RPMI7951 (cell line): Measurements from ENCODE around the gene MGAT5. TPM values are rescaled to one million over a fixed set of nuclear protein-coding genes. Genes with fewer than 3 reads are reported as not detected.

ENCODE experiments used
- DNase-seq: peaks from one replicate; pipeline ENCODE4 v3.0.0-alpha.2; 2012; ENCODE audit warnings: low read depth
- total RNA-seq: library from RNA; depleted of rRNA; stranded (reverse); fragments of >200 nt; shearing (Covaris generic); gene quantifications from 2 replicates; pipeline ENCODE4 v1.2.3, GENCODE V29; 2014

MGAT5 gene
- total RNA-seq, 1 experiment from 2014 or later, result 23.9 TPM

DNA sequence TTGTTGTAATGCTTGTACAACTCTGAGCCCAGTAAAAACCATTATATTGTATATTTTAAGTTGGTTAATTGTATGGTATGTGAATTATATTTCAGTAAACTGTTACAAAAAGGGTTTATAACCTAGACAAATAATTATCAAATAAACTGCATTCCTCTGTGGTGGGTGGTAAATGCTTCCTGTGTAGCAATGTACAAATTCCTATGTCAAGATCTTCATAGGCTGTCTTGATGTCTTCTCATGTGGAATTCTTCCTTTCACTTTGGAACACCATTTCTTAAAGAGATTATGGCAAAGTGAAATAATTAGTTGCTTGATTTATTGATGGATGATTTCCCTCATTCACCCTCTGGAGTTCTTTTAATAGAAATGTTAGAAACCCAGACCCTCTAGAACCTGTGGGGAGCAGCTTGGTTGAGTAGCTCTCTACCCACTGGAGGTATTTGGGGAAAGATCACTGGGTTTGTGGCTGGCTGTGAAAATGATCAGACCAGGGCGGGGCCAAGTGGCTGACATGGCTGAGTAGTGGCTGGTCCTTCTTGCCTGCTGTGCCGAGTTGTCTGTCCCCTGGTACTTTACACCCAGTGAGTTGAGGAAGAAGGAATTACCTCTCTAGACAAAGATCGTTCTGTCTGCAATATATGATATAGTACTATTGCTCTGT lies 22.4 kb upstream of the MGAT5 start:
- peak; percentile 24 for DNase-seq

- peak; percentile 75 for DNase-seq
Observed at GRCh38 chr2:134231965-134232340, 21.9 kb upstream of the MGAT5 start.

DNA sequence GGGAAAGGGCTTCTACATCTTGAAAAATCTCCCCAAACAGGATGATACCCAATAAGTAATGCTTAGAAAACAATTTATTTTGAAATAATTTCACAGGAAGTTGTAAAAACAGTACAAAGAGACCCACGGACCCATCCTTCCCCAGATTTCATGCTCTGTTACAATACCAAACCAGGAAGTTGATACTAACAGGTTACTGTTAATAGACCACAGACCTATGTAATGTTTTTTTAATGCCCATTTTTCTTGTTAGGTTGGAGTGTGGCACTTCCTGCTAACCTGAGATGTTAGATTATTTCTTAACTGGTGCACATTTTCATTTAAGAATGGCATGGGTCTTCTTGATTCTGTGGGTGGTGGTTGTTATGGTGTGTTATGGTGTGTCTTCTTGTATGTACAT lies 21.4 kb upstream of the MGAT5 start:
- no peak for DNase-seq

DNA sequence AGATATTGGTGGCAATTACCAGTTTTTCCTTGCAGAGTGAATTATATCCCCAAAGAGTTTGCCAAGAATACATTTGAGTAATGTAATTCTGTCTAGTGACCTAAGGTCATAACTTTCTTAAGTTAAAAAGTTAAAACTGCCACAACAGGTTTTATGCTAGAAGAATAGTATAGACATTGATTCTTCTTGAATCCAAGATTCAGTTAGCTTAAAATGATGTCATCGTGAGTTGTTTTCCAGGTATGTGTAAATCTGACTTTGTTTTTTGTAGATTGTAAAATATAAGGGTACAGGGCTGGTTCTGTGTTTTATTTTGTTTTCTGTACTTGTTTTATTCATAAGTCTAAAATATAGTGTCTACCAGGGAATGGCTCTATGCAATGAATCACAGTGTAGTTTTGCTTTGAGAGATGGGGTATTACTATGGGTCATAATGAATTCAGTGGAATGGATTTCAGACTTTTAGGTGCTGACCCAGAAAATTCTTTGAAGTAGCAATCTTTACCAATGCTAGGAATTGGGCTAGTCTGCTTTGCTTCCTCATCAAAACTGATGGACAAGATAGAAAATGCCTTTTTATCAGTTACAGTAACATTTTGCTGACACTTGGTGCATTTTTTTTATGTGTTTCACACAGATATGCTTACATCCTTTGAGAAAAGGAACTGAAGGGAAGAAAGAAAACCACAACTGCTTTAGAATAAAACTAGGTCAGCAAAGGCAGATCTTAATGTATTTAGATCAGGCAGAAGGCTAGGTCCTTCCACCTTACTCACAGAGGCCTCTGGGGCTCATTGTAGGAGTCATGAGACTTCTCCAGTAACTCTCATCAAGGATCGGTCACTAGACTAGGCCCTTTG lies 20.8 kb upstream of the MGAT5 start:
- DNase-seq, result no peak

DNA sequence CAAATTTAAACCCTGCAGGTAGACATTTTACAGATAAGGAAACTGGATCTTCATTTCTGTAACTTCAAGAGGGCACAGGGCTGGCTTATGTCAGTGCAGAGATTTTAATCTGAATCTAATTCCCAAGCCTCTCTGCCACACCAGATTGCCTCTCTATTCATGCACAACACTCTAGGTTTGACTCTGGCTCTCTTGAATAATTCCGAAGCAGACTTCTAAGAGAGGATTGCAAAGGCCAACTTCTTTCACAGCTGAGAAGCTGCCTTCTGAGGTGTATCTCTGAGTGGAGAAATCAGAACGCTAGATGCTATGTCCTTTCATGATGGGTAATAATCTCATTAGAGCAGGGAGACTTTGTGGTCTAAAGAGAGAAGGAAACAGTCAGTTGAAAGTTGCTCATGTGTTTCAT lies 20.1 kb upstream of the MGAT5 start:
- no peak for DNase-seq

GRCh38 chr2:134234535-134234934 lies 19.3 kb upstream of the MGAT5 start:
- DNase-seq, result no peak

- no peak for DNase-seq
Observed at GRCh38 chr2:134235510-134236144, 18.2 kb upstream of the MGAT5 start.

GRCh38 chr2:134238371-134238770 lies 15.5 kb upstream of the MGAT5 start:
- no peak for DNase-seq

GRCh38 chr2:134240061-134240460 lies 13.8 kb upstream of the MGAT5 start:
- DNase-seq, result no peak

- DNase-seq, result no peak
Observed at GRCh38 chr2:134241911-134242310, 12.0 kb upstream of the MGAT5 start.

DNA sequence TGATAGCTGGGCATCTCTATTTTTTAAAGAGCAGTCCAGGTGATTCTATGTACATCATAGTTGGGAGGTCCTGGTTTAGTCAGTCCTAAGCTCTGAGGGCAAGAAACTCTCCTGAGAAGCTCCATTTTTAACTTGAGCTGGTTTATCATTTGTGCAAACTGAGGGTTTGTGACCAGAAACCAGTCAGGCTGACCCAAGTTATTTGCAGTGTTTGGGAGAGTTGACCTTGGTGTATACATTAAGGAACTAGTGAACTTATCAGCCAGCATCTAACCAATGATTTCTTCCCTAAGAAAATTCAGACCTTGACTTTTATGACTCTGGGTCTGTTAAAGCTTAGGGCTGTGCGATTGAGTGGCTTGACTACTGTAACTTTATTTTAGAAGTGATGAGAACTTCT lies 10.6 kb upstream of the MGAT5 start:
- no peak for DNase-seq

DNA sequence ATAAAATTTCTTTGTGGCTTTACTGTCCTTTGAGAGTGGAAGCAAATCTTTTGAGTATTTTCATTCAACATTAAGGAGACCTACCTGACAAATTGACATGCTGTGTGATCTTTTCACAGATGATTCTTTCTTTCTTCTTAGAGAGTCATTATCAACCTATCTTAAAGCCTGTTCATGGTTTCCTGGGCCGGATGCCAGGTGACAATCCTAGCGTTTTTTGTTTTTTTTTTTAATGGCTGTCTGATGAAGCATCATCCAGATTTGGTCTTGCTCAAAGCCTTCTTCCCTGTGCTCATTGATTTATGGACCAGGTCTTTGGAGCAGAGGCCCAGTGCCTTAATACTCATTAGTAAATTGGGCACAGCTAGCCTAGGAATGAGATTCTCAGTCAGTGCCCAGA lies 9.8 kb upstream of the MGAT5 start:
- peak; percentile 51 for DNase-seq

DNA sequence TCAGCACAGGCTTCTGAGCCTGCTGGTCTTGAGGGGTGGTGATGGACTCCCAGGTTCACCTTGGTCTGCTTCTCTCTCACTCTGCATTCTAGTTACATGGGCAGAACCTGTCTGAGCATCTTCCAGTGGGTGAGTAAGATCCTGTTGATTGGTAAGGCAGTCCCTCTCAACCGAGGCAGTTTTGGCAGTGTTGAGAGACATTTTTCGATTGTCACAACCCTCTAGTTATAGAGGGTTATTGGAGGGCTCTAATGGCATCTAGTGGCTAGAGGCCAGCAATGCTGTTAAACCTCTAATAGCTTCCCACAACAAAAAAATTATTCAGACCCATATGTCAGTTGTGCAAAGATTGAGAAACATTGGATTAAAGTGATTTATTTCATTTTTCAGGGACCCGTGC lies 9.3 kb upstream of the MGAT5 start:
- no peak for DNase-seq

DNA sequence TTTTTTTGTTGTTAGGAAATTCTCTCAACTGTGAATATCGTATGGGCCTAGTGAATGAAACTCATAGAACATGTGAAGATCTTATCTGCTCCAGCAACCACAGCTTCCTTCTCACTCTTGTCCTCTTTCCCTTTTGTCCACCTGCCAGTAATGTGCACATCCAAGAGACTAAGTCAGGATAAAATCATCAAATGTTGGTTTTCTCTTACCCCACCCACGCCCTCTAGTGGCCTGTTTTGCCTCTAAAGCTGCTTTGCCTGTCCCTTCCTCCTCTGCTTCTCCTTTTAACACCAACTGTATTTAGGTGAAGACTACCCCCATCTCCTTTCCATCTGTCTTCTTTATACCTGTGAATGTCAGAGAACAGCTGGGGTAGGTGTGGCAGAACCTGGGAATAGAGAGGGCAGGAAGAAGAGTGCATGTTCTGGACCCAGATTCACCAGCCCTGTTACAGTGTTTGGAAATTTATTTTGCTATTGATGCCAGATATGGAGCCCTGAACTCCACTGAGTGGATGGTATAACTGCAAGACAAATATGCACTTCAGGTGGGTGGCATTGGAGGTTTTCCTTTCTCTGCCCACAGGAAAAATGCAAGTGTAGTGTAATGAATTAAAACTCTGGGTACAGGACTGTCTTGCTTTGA lies 8.4 kb upstream of the MGAT5 start:
- DNase-seq, result peak; percentile 80

DNA sequence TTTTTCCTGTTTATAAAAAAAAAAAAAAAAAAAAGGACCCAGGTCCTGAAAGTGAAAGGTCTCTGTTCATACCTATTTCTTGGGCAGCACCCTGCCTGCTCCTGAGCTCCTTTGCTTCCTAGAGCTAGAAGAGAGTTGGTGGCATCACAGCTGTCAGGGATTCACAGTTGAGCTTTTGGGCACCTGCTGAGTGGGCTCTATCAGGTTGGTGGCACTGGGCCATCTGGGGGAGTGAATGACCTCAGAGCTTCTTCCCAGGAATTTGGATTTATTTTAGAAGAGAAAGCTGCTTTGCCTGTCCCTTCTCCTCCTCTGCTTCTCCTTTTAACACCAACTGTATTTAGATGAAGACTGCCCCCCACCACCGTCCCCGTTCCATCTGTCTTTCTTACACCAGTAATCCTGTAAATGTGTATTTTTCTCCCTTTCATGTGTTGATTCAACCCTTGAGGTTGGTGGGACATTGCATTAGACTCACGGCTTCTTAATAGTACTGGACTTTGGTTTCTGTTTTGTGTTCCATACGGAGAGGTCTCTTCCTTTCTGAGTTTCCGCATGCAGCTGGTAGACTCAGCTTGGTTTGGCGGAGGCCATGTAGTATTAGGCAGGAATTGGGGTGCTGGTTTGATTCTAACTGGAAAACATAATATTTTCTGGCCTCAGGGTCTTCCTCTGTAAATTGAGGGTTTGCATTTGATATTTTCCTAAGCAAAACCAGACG lies 7.6 kb upstream of the MGAT5 start:
- DNase-seq, result no peak

DNA sequence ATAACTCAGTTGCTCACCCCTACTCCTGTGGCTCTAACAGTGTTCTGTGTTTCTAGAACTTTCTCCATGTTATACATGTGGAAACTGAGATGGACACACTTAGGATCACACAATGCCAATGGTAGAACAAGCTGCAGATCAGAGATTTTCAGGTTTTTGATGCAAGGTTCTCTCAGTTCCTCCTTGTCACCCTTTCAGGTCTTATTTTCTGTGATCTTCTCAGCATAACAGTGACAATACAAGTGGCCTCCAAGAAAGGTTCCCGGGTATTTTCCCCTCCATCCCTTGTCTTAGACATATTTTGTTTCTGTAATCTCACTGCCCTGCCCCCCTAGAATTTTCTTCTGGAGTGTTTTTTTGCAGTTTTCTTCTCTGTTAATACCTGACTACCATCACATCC lies 6.2 kb upstream of the MGAT5 start:
- no peak for DNase-seq

DNA sequence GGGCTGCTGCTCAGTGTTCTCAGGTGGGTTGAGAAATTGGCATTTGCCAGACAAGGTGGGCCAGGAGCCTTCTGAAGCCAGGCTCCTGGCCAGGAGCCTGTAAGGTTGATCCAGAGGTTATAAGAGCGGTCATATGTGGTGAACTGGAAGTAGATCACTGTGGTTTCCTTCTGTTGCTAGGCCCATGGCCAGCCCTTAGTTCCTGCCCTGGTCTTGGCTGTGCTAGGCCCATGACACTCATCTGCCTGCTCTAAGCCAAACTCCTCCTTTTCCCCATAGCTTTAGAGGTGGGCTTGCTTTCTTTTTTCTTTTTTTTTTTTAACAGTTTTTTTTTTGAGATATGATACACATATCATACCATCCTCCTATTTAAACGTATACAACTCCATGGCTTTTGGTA lies 5.0 kb upstream of the MGAT5 start:
- no peak for DNase-seq

GRCh38 chr2:134249755-134250154 lies 4.1 kb upstream of the MGAT5 start:
- DNase-seq, result no peak

- no peak for DNase-seq
Observed at GRCh38 chr2:134250840-134251461, 2.9 kb upstream of the MGAT5 start.

GRCh38 chr2:134252092-134252750 lies 1.7 kb upstream of the MGAT5 start:
- peak; percentile 73 for DNase-seq
